H9 (cell line): ENCODE results near the gene BLACAT1. TPM values are rescaled to one million over a fixed set of nuclear protein-coding genes. Genes with fewer than 3 reads are reported as not detected.
A peak's percentile ranks its signal among the peaks of the same experiment; 100 is the strongest.

Experiments used
- DNase-seq: peaks from one replicate; pipeline ENCODE4 v3.0.0-alpha.2; 2017
- H2AFZ ChIP-seq: one replicate; pipeline ENCODE4 v1.6.1; 2013; ENCODE audit warnings: mild to moderate bottlenecking, low read length, control low read depth, moderate library complexity
- H2AK5ac ChIP-seq: 2 replicates; pipeline ENCODE4 v1.6.1; 2013; ENCODE audit warnings: low read length, control low read depth, mixed read lengths; ENCODE audit not compliant: insufficient read length
- H2BK120ac ChIP-seq: one replicate; pipeline ENCODE4 v1.6.1; 2013; ENCODE audit warnings: low read depth, mild to moderate bottlenecking, low read length, control low read depth, inconsistent platforms; ENCODE audit not compliant: poor library complexity, severe bottlenecking
- H2BK12ac ChIP-seq: 2 replicates; pipeline ENCODE4 v1.6.1; 2013; ENCODE audit warnings: low read length, control low read depth, mixed read lengths, low read depth; ENCODE audit not compliant: insufficient read length
- H2BK15ac ChIP-seq: 2 replicates; pipeline ENCODE4 v1.6.1; 2013; ENCODE audit warnings: low read depth, low read length, control low read depth
- H2BK20ac ChIP-seq: one replicate; pipeline ENCODE4 v1.6.1; 2013; ENCODE audit warnings: low read depth, mild to moderate bottlenecking, low read length, control low read depth, inconsistent platforms; ENCODE audit not compliant: poor library complexity, severe bottlenecking
- H2BK5ac ChIP-seq: 2 replicates; pipeline ENCODE4 v1.6.1; 2013; ENCODE audit warnings: low read length, control low read depth, mixed read lengths; ENCODE audit not compliant: insufficient read length
- H3K14ac ChIP-seq: 2 replicates; pipeline ENCODE4 v1.6.1; 2013; ENCODE audit warnings: low read length, control low read depth; ENCODE audit not compliant: insufficient read depth
- H3K18ac ChIP-seq: 2 replicates; pipeline ENCODE4 v1.6.1; 2013; ENCODE audit warnings: low read depth, mild to moderate bottlenecking, mixed read lengths, low read length, control low read depth; ENCODE audit not compliant: insufficient read length
- H3K23ac ChIP-seq: 2 replicates; pipeline ENCODE4 v1.6.1; 2013; ENCODE audit warnings: low read length, control low read depth, mixed read lengths, low read depth; ENCODE audit not compliant: insufficient read length
- H3K23me2 ChIP-seq: 2 replicates; pipeline ENCODE4 v1.6.1; 2013; ENCODE audit warnings: low read depth, mild to moderate bottlenecking, mixed read lengths, low read length, control low read depth; ENCODE audit not compliant: insufficient read length, poor library complexity, severe bottlenecking
- H3K27ac ChIP-seq: 2 replicates; pipeline ENCODE4 v1.5.1; 2013; ENCODE audit warnings: low read length, control low read depth, mixed read lengths, low read depth; ENCODE audit not compliant: insufficient read length
- H3K27me3 ChIP-seq: 2 replicates; pipeline ENCODE4 v1.6.1; 2013; ENCODE audit warnings: low read length, control low read depth, inconsistent platforms; ENCODE audit not compliant: insufficient read depth
- H3K4ac ChIP-seq: 2 replicates; pipeline ENCODE4 v1.6.1; 2013; ENCODE audit warnings: low read depth, mild to moderate bottlenecking, control low read depth, inconsistent platforms, low read length, moderate library complexity
- H3K4me1 ChIP-seq: 2 replicates; pipeline ENCODE4 v1.6.1; 2013; ENCODE audit warnings: low read length, control low read depth, inconsistent platforms; ENCODE audit not compliant: insufficient read depth
- H3K4me2 ChIP-seq: 2 replicates; pipeline ENCODE4 v1.6.1; 2013; ENCODE audit warnings: low read length, control low read depth, mixed read lengths; ENCODE audit not compliant: insufficient read length, insufficient read depth
- H3K56ac ChIP-seq: 2 replicates; pipeline ENCODE4 v1.6.1; 2013; ENCODE audit warnings: low read depth, mild to moderate bottlenecking, mixed read lengths, low read length, control low read depth; ENCODE audit not compliant: insufficient read length
- H3K79me1 ChIP-seq: 2 replicates; pipeline ENCODE4 v1.6.1; 2013; ENCODE audit warnings: low read depth, mild to moderate bottlenecking, moderate library complexity, low read length, control low read depth, inconsistent platforms; ENCODE audit not compliant: insufficient read depth, poor library complexity, severe bottlenecking
- H3K79me2 ChIP-seq: 2 replicates; pipeline ENCODE4 v1.6.1; 2013; ENCODE audit warnings: low read length, control low read depth, inconsistent platforms; ENCODE audit not compliant: insufficient read depth
- H3K9ac ChIP-seq: 2 replicates; pipeline ENCODE4 v1.6.1; 2013; ENCODE audit warnings: low read length, control low read depth, mixed read lengths; ENCODE audit not compliant: insufficient read length; ENCODE audit errors: extremely low read depth
- H3K9me3 ChIP-seq: one replicate; pipeline ENCODE4 v1.6.1; 2013; ENCODE audit warnings: low read depth, low read length, inconsistent platforms; ENCODE audit not compliant: control insufficient read depth
- H3T11ph ChIP-seq: one replicate; pipeline ENCODE4 v1.6.1; 2013; ENCODE audit warnings: mild to moderate bottlenecking, low read length, control low read depth, inconsistent platforms
- H4K20me1 ChIP-seq: one replicate; pipeline ENCODE4 v1.6.1; 2013; ENCODE audit not compliant: control insufficient read depth, insufficient read length, insufficient read depth
- H4K5ac ChIP-seq: 2 replicates; pipeline ENCODE4 v1.6.1; 2013; ENCODE audit warnings: low read depth, mild to moderate bottlenecking, mixed read lengths, low read length, control low read depth; ENCODE audit not compliant: insufficient read length
- H4K8ac ChIP-seq: replicated peaks from 2 replicates; pipeline ENCODE4 v1.6.1; 2013; ENCODE audit warnings: low read length, control low read depth, mixed read lengths, low read depth; ENCODE audit not compliant: insufficient read length
- H4K91ac ChIP-seq: 2 replicates; pipeline ENCODE4 v1.6.1; 2013; ENCODE audit warnings: low read depth, mild to moderate bottlenecking, moderate library complexity, mixed read lengths, low read length, control low read depth; ENCODE audit not compliant: insufficient read length
- H3K27ac Mint-ChIP-seq, 3 experiments: 2 replicates in 2 of 3; 3 replicates in 1 of 3; pipeline ENCODE4 v1.8.0; 2020 to 2021; ENCODE audit warnings: mixed read lengths in 3 of 3, mild to moderate bottlenecking in 1 of 3, moderate library complexity in 1 of 3
- H3K27me3 Mint-ChIP-seq: 2 replicates; pipeline ENCODE4 v1.8.0; 2021; ENCODE audit warnings: low read depth, mild to moderate bottlenecking, moderate library complexity, mixed read lengths
- H3K36me3 Mint-ChIP-seq, 3 experiments: 2 replicates in 2 of 3; 3 replicates in 1 of 3; pipeline ENCODE4 v1.8.0; 2020 to 2021; ENCODE audit warnings: low read depth in 3 of 3, mixed read lengths in 3 of 3; ENCODE audit not compliant: insufficient read depth in 1 of 3
- H3K4me1 Mint-ChIP-seq, 2 experiments: 2 replicates each; pipeline ENCODE4 v1.8.0; 2020; ENCODE audit warnings: mixed read lengths in 2 of 2
- H3K4me3 Mint-ChIP-seq, 2 experiments: 2 replicates in 1 of 2; 3 replicates in 1 of 2; pipeline ENCODE4 v1.8.0; 2020 to 2021; ENCODE audit warnings: mild to moderate bottlenecking in 2 of 2, mixed read lengths in 2 of 2, moderate library complexity in 1 of 2
- H3K9me3 Mint-ChIP-seq, 2 experiments: 2 replicates in 1 of 2; 3 replicates in 1 of 2; pipeline ENCODE4 v1.8.0; 2020; ENCODE audit warnings: mild to moderate bottlenecking in 2 of 2, mixed read lengths in 2 of 2, moderate library complexity in 1 of 2
- CTCF ChIP-seq: fragments of 200-600 bp; sonication (generic); conservative IDR thresholded peaks from 3 replicates; pipeline ENCODE4 v1.8.0; 2021; ENCODE audit warnings: antibody characterized with exemption, mild to moderate bottlenecking
- WGBS: extraction: QIAGEN DNeasy Blood & Tissue Kit; methylation state at CpG from one replicate; pipeline ENCODE4 v1.1.7; 2013; ENCODE audit warnings: missing lambda C conversion rate, low lambda C conversion rate, mixed read lengths; ENCODE audit not compliant: insufficient read length; ENCODE audit errors: extremely low coverage; 5-methylcytosine and 5-hydroxymethylcytosine counted together
- total RNA-seq: library from RNA; stranded (reverse); gene quantifications from 2 replicates; pipeline ENCODE4 v1.2.1, GENCODE V29; 2021

The BLACAT1 gene
- total RNA-seq, 1 experiment from 2014 or later: 4.0 TPM

- H3K9ac ChIP-seq: peak overlapping the region; percentile 8
- H3K23ac ChIP-seq: no peak overlapping the region
- H3K18ac ChIP-seq: no peak overlapping the region
- no peak overlapping the region for H2BK5ac ChIP-seq
- DNase-seq: peak; percentile 65
- no peak overlapping the region for H2AFZ ChIP-seq
- peak; percentile 54; the same call in 2 of the 3 replicates for TF ChIP-seq CTCF
- H3K14ac ChIP-seq: no peak overlapping the region
- H3K4me2 ChIP-seq: peak overlapping the region; percentile 63
- H3K4me1 ChIP-seq: peaks cover 17% of the 10 kb centered on the region
- H4K8ac ChIP-seq: no peak overlapping the region
- H4K91ac ChIP-seq: no peak overlapping the region
- H3T11ph ChIP-seq: no peak overlapping the region
- no peak overlapping the region for H2AK5ac ChIP-seq
- WGBS: no CpG with 5 or more reads among the region's 6 CpGs
- Mint-ChIP-seq H3K9me3 (no peaks in the 10 kb centered on the region), H3K36me3 (peaks cover 10 to 23% (median 11%) of the 10 kb centered on the region in 3 experiments), H3K4me1 (peaks cover 61 to 69% of the 10 kb centered on the region in 2 experiments), H3K27me3 (peaks cover 31% of the 10 kb centered on the region), H3K27ac (peak overlapping the region in 1 of 3 experiments; percentile 68; a peak in 1 of 7 replicates), H3K4me3 (peak overlapping the region; percentile 95 to 99)
- no peak overlapping the region for H2BK120ac ChIP-seq
- H2BK12ac ChIP-seq: no peak overlapping the region
- no peak overlapping the region for H2BK15ac ChIP-seq
- H3K27ac ChIP-seq: no peak overlapping the region
- H3K9me3 ChIP-seq: no peaks in the 10 kb centered on the region
- H3K56ac ChIP-seq: no peak overlapping the region
- H2BK20ac ChIP-seq: no peak overlapping the region
- H3K79me2 ChIP-seq: no peaks in the 10 kb centered on the region
- no peaks in the 10 kb centered on the region; the same call in 1 of the 2 replicates for H3K27me3 ChIP-seq
- no peak overlapping the region for H3K4ac ChIP-seq
- no peaks in the 10 kb centered on the region for H4K20me1 ChIP-seq
- peaks cover 3% of the 10 kb centered on the region for H3K79me1 ChIP-seq
- H4K5ac ChIP-seq: no peak overlapping the region
- peaks cover 25% of the 10 kb centered on the region for H3K23me2 ChIP-seq
These were observed 926 bp downstream of the BLACAT1 start for GRCh38 chr1:205454903-205455335.
